A673 (cell line): ENCODE data around the gene TACC3.

ENCODE experiments used
- CTCF ChIP-seq: fragments of 300-800, 200-600 bp; sonication (generic); conservative IDR thresholded peaks from 2 replicates; pipeline ENCODE4 v1.5.1; 2017; ENCODE audit warnings: low read depth, mild to moderate bottlenecking, antibody characterized with exemption, low read length, moderate library complexity, mixed read lengths
- EZH2 ChIP-seq: fragments of 200-600 bp; sonication (generic); IDR thresholded peaks from 2 replicates; pipeline ENCODE4 v1.6.1; 2017; ENCODE audit warnings: borderline replicate concordance, low read depth, mild to moderate bottlenecking, mixed read lengths, antibody characterized with exemption, low read length; ENCODE audit not compliant: poor library complexity, severe bottlenecking

- TF ChIP-seq CTCF (no peak), EZH2 (no peak)
These were observed 9.9 kb downstream of the TACC3 start for GRCh38 chr4:1731180-1731579.
